WTC11 (cell line): Measurements from ENCODE around the gene HECW1. TPM values are rescaled to one million over a fixed set of nuclear protein-coding genes. Genes with fewer than 3 reads are reported as not detected.

ENCODE experiments used
- ATAC-seq: fragments of 200-7000 bp; cut with Tn5 transposase; 2 replicates; pipeline ENCODE4 v1.10.0; 2021; ENCODE audit warnings: mild to moderate bottlenecking, moderate library complexity
- CTCF ChIA-PET: fragments of 300-600 bp; sonication (Branson Sonifier 250); formaldehyde crosslinking; loops from one replicate; lab custom pipeline; 2021; ENCODE audit warnings: antibody characterized with exemption; lab: Charles Lee
- POLR2A ChIA-PET: fragments of 350-600 bp; sonication (Branson Sonifier 250); formaldehyde crosslinking; loops from one replicate; lab custom pipeline; 2021; ENCODE audit warnings: antibody characterized with exemption; lab: Charles Lee
- DNase-seq: peaks from one replicate; pipeline ENCODE4 v3.0.0; 2021; ENCODE audit warnings: low spot score
- H3K27ac Mint-ChIP-seq: 2 replicates; pipeline ENCODE4 v1.8.0; 2021; ENCODE audit warnings: mixed read lengths
- H3K27me3 Mint-ChIP-seq: 2 replicates; pipeline ENCODE4 v1.8.0; 2021; ENCODE audit warnings: low read depth, mild to moderate bottlenecking, moderate library complexity, mixed read lengths
- H3K36me3 Mint-ChIP-seq: 2 replicates; pipeline ENCODE4 v1.8.0; 2021; ENCODE audit warnings: mixed read lengths
- H3K4me1 Mint-ChIP-seq: 2 replicates; pipeline ENCODE4 v1.8.0; 2022; ENCODE audit warnings: mixed read lengths
- H3K4me3 Mint-ChIP-seq: 2 replicates; pipeline ENCODE4 v1.8.0; 2021; ENCODE audit warnings: mild to moderate bottlenecking, moderate library complexity, mixed read lengths
- H3K9me3 Mint-ChIP-seq: 2 replicates; pipeline ENCODE4 v1.8.0; 2021; ENCODE audit warnings: mixed read lengths
- ETV6 ChIP-seq: sonication (generic); formaldehyde crosslinking; IDR thresholded peaks from 2 replicates; pipeline ENCODE4 v1.8.1; 2022; ENCODE audit warnings: mild to moderate bottlenecking, missing genetic modification reagents
- FOXK1 ChIP-seq: sonication (generic); formaldehyde crosslinking; IDR thresholded peaks from 2 replicates; pipeline ENCODE4 v1.8.0; 2022; ENCODE audit warnings: mild to moderate bottlenecking, moderate library complexity, missing genetic modification reagents
- NFATC4 ChIP-seq: fragments of 250-450 bp; sonication (Bioruptor Pico); IDR thresholded peaks from 2 replicates; pipeline ENCODE4 v1.9.0; 2021; ENCODE audit warnings: mild to moderate bottlenecking
- NR3C1 ChIP-seq: sonication (generic); formaldehyde crosslinking; conservative IDR thresholded peaks from 2 replicates; pipeline ENCODE4 v1.8.1; 2023; ENCODE audit warnings: low read depth, mild to moderate bottlenecking, missing genetic modification reagents
- OVOL2 ChIP-seq: fragments of 250-450 bp; sonication (Bioruptor Pico); IDR thresholded peaks from 2 replicates; pipeline ENCODE4 v1.9.0; 2021; ENCODE audit warnings: mild to moderate bottlenecking, borderline replicate concordance
- TP53 ChIP-seq: sonication (generic); formaldehyde crosslinking; IDR thresholded peaks from 2 replicates; pipeline ENCODE4 v1.8.1; 2023; ENCODE audit warnings: mild to moderate bottlenecking, missing genetic modification reagents
- ZBTB21 ChIP-seq: sonication (generic); formaldehyde crosslinking; IDR thresholded peaks from 2 replicates; pipeline ENCODE4 v1.8.1; 2023; ENCODE audit warnings: mild to moderate bottlenecking, missing genetic modification reagents, borderline replicate concordance
- ZNF263 ChIP-seq: sonication (generic); formaldehyde crosslinking; IDR thresholded peaks from 2 replicates; pipeline ENCODE4 v1.8.1; 2022; ENCODE audit warnings: low read depth, mild to moderate bottlenecking, moderate library complexity, missing genetic modification reagents
- ZNF317 ChIP-seq: sonication (generic); formaldehyde crosslinking; IDR thresholded peaks from 2 replicates; pipeline ENCODE4 v1.8.1; 2023; ENCODE audit warnings: low read depth, mild to moderate bottlenecking, moderate library complexity, missing genetic modification reagents, borderline replicate concordance
- ZNF423 ChIP-seq: fragments of 250-450 bp; sonication (Bioruptor Pico); IDR thresholded peaks from 2 replicates; pipeline ENCODE4 v2.1.2; 2022; ENCODE audit warnings: mild to moderate bottlenecking, moderate library complexity
- total RNA-seq: library from RNA; stranded (reverse); gene quantifications from 3 replicates; pipeline ENCODE4 v1.2.3, GENCODE V29; 2021
- TF ChIP-seq, protein P1 (sequence below): fragments of 250-450 bp; sonication (Bioruptor Pico); IDR thresholded peaks from 2 replicates; pipeline ENCODE4 v1.9.0; 2021; ENCODE audit warnings: moderate library complexity, mild to moderate bottlenecking, inconsistent platforms, borderline replicate concordance
- TF ChIP-seq, protein P2 (sequence below): sonication (generic); formaldehyde crosslinking; IDR thresholded peaks from 2 replicates; pipeline ENCODE4 v1.8.0; 2022; ENCODE audit warnings: mild to moderate bottlenecking, missing genetic modification reagents
- TF ChIP-seq, protein P3 (sequence below): sonication (generic); formaldehyde crosslinking; IDR thresholded peaks from 2 replicates; pipeline ENCODE4 v1.8.0; 2022; ENCODE audit warnings: mild to moderate bottlenecking, missing genetic modification reagents
- TF ChIP-seq, protein P4 (sequence below): sonication (generic); formaldehyde crosslinking; IDR thresholded peaks from 2 replicates; pipeline ENCODE4 v1.8.1; 2022; ENCODE audit warnings: low read depth, missing genetic modification reagents, borderline replicate concordance
- TF ChIP-seq, protein P5 (sequence below): sonication (generic); formaldehyde crosslinking; IDR thresholded peaks from 2 replicates; pipeline ENCODE4 v1.8.1; 2022; ENCODE audit warnings: mild to moderate bottlenecking, missing genetic modification reagents, moderate library complexity, borderline replicate concordance

The HECW1 gene
- total RNA-seq, 1 experiment from 2014 or later: 6.1 TPM

DNA sequence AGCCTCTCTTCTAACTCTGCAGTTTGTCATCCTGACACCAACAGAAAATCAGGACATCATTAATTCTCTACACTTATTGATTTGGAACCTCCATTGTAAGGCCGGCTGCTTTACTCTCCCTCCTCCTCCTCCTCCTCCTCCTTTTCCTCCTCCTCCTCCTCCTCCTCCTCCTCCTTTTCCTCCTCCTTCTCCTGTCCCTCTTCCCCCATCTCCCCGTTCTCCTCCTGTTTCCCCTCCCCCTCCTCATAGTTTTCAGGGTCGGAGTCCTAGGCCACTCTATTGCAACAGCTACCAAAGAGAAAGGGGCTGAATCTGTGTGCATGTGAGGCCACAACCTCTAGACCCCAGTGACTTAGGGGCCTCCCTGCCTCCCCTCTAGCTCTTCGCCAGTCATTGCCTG, 136.1 kb downstream of the HECW1 start:
- H3K4me1 Mint-ChIP-seq: peaks cover 23% of the 10 kb centered on the region
- no peak for DNase-seq
- POLR2A ChIA-PET: no interaction called here
- TF ChIP-seq, protein P1, sequence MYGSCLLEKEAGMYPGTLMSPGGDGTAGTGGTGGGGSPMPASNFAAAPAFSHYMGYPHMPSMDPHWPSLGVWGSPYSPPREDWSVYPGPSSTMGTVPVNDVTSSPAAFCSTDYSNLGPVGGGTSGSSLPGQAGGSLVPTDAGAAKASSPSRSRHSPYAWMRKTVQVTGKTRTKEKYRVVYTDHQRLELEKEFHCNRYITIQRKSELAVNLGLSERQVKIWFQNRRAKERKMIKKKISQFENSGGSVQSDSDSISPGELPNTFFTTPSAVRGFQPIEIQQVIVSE (CRISPR knock-in tag): no peak
- TF ChIP-seq, protein P2, sequence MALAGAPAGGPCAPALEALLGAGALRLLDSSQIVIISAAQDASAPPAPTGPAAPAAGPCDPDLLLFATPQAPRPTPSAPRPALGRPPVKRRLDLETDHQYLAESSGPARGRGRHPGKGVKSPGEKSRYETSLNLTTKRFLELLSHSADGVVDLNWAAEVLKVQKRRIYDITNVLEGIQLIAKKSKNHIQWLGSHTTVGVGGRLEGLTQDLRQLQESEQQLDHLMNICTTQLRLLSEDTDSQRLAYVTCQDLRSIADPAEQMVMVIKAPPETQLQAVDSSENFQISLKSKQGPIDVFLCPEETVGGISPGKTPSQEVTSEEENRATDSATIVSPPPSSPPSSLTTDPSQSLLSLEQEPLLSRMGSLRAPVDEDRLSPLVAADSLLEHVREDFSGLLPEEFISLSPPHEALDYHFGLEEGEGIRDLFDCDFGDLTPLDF (CRISPR knock-in tag): no peak
- TF ChIP-seq NFATC4 (CRISPR knock-in tag) (no peak), ZNF423 (CRISPR knock-in tag) (no peak), ZNF263 (CRISPR knock-in tag) (peak; percentile 60; the same call in 1 of the 2 replicates)
- ATAC-seq: no peak
- CTCF ChIA-PET: interaction anchor here (1.6 to 1.8 kb wide), 3 partner anchors 13 to 191 kb away, joined by 7 to 10 read pairs (median 7); no protein-coding TSS in a partner anchor
- no peaks in the 10 kb centered on the region for H3K36me3 Mint-ChIP-seq
- H3K27ac Mint-ChIP-seq: no peak overlapping the region
- H3K9me3 Mint-ChIP-seq: no peaks in the 10 kb centered on the region
- no peaks in the 10 kb centered on the region for H3K27me3 Mint-ChIP-seq
- H3K4me3 Mint-ChIP-seq: no peak overlapping the region

DNA sequence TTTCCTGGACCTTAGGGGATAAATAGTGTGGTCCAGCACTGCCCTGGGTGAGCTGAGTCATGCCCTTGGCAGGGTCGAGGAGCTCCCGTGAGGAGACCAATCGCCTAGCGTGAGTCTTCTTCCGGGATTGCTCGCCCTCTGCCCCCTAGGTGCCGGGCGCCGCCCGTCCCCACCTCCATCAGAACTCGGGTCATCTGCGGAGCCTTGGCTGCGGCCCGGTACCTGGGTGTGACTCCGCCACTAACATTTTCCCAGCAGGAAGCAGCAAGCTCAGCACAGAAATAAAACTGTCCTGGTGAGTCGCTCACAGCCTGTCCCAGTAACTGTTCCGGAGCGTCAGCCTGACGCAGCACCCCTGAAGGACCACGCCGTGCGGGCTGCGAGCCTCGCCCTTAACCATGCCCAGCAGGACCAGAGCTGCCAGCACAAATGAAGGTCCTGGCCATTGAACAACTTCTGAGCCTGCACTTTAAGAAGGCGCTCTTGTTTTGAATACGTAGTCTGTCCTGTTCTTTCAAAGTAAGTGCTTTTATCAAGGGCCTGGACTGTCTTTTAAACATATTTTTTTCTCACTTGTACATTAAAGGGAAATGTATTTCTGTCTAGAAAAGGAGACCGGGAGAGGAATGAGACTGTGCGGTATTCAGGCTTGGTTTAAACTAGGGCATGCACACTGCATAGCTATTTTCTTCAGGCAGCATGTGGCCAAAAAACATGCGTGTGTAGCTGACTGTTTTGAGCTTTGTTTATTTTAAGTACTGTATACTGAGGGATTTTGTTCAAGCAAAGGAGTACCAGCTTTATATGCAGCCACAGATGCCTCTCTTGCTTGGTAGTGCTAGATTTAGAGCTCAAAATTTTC, 136.7 kb downstream of the HECW1 start:
- no peaks in the 10 kb centered on the region for H3K27me3 Mint-ChIP-seq
- ChIA-PET CTCF (interaction anchor here (0.7 to 1.8 kb wide), 7 partner anchors 9 to 267 kb away, joined by 3 to 10 read pairs (median 4); no protein-coding TSS in a partner anchor), POLR2A (interaction anchor here (0.5 kb wide), 1 partner anchor 17 kb away, joined by 3 read pairs; no protein-coding TSS in a partner anchor)
- H3K4me1 Mint-ChIP-seq: peaks cover 23% of the 10 kb centered on the region
- no peaks in the 10 kb centered on the region for H3K9me3 Mint-ChIP-seq
- peak; percentile 47 for ATAC-seq
- no peak for DNase-seq
- no peaks in the 10 kb centered on the region for H3K36me3 Mint-ChIP-seq
- H3K4me3 Mint-ChIP-seq: no peak overlapping the region
- no peak for TF ChIP-seq OVOL2 (CRISPR knock-in tag)
- TF ChIP-seq FOXK1: no peak
- TF ChIP-seq ZBTB21 (CRISPR knock-in tag): no peak
- no peak for TF ChIP-seq NR3C1 (CRISPR knock-in tag)
- TF ChIP-seq TP53 (CRISPR knock-in tag): no peak
- TF ChIP-seq ZNF317: no peak
- TF ChIP-seq, protein P3, sequence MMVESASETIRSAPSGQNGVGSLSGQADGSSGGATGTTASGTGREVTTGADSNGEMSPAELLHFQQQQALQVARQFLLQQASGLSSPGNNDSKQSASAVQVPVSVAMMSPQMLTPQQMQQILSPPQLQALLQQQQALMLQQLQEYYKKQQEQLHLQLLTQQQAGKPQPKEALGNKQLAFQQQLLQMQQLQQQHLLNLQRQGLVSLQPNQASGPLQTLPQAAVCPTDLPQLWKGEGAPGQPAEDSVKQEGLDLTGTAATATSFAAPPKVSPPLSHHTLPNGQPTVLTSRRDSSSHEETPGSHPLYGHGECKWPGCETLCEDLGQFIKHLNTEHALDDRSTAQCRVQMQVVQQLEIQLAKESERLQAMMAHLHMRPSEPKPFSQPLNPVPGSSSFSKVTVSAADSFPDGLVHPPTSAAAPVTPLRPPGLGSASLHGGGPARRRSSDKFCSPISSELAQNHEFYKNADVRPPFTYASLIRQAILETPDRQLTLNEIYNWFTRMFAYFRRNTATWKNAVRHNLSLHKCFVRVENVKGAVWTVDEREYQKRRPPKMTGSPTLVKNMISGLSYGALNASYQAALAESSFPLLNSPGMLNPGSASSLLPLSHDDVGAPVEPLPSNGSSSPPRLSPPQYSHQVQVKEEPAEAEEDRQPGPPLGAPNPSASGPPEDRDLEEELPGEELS (CRISPR knock-in tag): no peak
- no peak for TF ChIP-seq ETV6
- TF ChIP-seq, protein P4, sequence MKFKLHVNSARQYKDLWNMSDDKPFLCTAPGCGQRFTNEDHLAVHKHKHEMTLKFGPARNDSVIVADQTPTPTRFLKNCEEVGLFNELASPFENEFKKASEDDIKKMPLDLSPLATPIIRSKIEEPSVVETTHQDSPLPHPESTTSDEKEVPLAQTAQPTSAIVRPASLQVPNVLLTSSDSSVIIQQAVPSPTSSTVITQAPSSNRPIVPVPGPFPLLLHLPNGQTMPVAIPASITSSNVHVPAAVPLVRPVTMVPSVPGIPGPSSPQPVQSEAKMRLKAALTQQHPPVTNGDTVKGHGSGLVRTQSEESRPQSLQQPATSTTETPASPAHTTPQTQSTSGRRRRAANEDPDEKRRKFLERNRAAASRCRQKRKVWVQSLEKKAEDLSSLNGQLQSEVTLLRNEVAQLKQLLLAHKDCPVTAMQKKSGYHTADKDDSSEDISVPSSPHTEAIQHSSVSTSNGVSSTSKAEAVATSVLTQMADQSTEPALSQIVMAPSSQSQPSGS (CRISPR knock-in tag): no peak
- TF ChIP-seq NFATC4 (CRISPR knock-in tag): no peak
- TF ChIP-seq, protein P5, sequence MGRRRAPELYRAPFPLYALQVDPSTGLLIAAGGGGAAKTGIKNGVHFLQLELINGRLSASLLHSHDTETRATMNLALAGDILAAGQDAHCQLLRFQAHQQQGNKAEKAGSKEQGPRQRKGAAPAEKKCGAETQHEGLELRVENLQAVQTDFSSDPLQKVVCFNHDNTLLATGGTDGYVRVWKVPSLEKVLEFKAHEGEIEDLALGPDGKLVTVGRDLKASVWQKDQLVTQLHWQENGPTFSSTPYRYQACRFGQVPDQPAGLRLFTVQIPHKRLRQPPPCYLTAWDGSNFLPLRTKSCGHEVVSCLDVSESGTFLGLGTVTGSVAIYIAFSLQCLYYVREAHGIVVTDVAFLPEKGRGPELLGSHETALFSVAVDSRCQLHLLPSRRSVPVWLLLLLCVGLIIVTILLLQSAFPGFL (CRISPR knock-in tag): no peak
- no peak overlapping the region; the same call in 1 of the 2 replicates for H3K27ac Mint-ChIP-seq
